Measurements from ENCODE around the gene NEO1.

GRCh38 chr15:73331501-73331900, 279.2 kb downstream of the NEO1 start:
- TF ChIP-seq POLR2AphosphoS5 (IDR thresholded peaks at IDR 0.05; ENCODE audit: low read depth, low read length) (no peak), POLR2A (IDR thresholded peaks at IDR 0.05; ENCODE audit: low read depth, low read length) (no peak), TAF1 (IDR thresholded peaks at IDR 0.05; ENCODE audit: borderline replicate concordance, low read depth, low read length) (no peak)

Data from GM12892 (cell line).